ENCODE results near the gene CSRP1. TPM values are rescaled to one million over a fixed set of nuclear protein-coding genes. Genes with fewer than 3 reads are reported as not detected.

CSRP1 gene
- total RNA-seq, 1 experiment from 2014 or later: 94.4 TPM

DNA sequence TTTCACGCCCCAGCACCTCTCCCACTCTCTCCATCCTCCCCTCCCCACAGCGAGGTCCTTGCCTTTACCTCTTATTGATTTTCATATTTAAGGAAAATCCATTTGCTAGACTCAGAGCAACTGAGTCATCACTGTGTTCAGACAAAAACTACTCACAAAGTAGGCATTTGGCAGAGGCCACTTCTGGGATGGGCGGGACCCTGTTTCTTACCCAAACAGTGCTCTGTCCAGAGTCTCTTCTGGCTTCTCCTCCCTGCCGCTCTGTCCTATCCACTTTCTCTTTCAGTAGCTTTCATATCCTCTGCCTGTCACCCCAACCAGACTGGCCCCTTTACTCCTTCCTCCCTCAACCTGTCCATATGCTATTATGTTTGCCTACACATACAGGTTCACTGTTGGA, 29.6 kb upstream of the CSRP1 start:
- intact Hi-C loops (cut with micrococcal nuclease; ENCODE audit: unreplicated experiment): no loop called here

DNA sequence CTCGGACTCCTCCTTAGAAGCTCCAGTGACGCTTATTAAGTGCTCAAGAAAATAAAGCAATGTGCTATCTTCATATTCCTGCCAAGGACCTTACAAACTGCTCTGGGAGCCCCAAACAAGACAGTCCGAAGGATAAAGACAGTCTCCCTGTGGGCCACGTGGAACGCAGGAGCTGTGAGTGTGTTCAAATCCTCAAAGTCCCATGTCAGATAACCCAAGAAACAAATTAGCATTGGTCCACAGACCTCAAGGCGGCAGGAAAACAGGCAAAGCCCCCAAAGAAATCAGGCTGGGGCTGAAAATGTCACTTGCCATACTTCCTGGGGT, 29.0 kb upstream of the CSRP1 start:
- TF ChIP-seq POLR2AphosphoS5 (IDR thresholded peaks at IDR 0.05; ENCODE audit: low read depth, low read length) (no peak), CTCF (IDR thresholded peaks at IDR 0.05) (no peak), SIN3A (IDR thresholded peaks at IDR 0.05; ENCODE audit: borderline replicate concordance, insufficient read depth, low read depth, low read length) (no peak), TCF7L2 (IDR thresholded peaks at IDR 0.05; ENCODE audit: low read depth, low read length) (no peak)
- TF ChIP-seq, protein P1, sequence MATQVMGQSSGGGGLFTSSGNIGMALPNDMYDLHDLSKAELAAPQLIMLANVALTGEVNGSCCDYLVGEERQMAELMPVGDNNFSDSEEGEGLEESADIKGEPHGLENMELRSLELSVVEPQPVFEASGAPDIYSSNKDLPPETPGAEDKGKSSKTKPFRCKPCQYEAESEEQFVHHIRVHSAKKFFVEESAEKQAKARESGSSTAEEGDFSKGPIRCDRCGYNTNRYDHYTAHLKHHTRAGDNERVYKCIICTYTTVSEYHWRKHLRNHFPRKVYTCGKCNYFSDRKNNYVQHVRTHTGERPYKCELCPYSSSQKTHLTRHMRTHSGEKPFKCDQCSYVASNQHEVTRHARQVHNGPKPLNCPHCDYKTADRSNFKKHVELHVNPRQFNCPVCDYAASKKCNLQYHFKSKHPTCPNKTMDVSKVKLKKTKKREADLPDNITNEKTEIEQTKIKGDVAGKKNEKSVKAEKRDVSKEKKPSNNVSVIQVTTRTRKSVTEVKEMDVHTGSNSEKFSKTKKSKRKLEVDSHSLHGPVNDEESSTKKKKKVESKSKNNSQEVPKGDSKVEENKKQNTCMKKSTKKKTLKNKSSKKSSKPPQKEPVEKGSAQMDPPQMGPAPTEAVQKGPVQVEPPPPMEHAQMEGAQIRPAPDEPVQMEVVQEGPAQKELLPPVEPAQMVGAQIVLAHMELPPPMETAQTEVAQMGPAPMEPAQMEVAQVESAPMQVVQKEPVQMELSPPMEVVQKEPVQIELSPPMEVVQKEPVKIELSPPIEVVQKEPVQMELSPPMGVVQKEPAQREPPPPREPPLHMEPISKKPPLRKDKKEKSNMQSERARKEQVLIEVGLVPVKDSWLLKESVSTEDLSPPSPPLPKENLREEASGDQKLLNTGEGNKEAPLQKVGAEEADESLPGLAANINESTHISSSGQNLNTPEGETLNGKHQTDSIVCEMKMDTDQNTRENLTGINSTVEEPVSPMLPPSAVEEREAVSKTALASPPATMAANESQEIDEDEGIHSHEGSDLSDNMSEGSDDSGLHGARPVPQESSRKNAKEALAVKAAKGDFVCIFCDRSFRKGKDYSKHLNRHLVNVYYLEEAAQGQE (IDR thresholded peaks at IDR 0.05; ENCODE audit: insufficient read depth in 1 of 2, low read depth in 2 of 2, low read length in 1 of 2): no peak
- DNase-seq (ENCODE audit: low read depth, low spot score) (no peak), ATAC-seq (no peak)
- Histone ChIP-seq H3K4me1 (ENCODE audit: control insufficient read depth, insufficient read depth, low read length) (peaks cover 23% of the 10 kb centered on the region), H3K36me3 (ENCODE audit: control insufficient read depth, insufficient read depth, low read length) (no peaks in the 10 kb centered on the region), H3K27ac (ENCODE audit: low read length) (peak overlapping the region; percentile 39; the same call in 1 of the 2 replicates), H3K9me3 (ENCODE audit: control insufficient read depth, insufficient read depth, low read depth, low read length) (no peaks in the 10 kb centered on the region), H3K4me3 (ENCODE audit: low read depth in 2 of 2, low read length in 2 of 2) (no peak overlapping the region), H3K27me3 (ENCODE audit: control insufficient read depth, insufficient read depth, low read length) (no peaks in the 10 kb centered on the region)
- intact Hi-C loops (cut with micrococcal nuclease; ENCODE audit: unreplicated experiment): no loop called here
- ChIA-PET POLR2A (no interaction called here), CTCF (no interaction called here)
- no TSS peak for BruUV-seq (replicated peaks)
- in situ Hi-C loops (cut with HindIII; ENCODE audit: low pct_unique_long_range_greater_than_20kb, low sequenced_read_pairs): no loop called here

More for the DNA sequence above, 29.6 kb upstream of the CSRP1 start:
- Histone ChIP-seq H3K27ac (ENCODE audit: low read length) (no peak overlapping the region), H3K4me3 (ENCODE audit: low read depth in 2 of 2, low read length in 2 of 2) (no peak overlapping the region), H3K4me1 (ENCODE audit: control insufficient read depth, insufficient read depth, low read length) (peaks cover 24% of the 10 kb centered on the region), H3K27me3 (ENCODE audit: control insufficient read depth, insufficient read depth, low read length) (no peaks in the 10 kb centered on the region), H3K36me3 (ENCODE audit: control insufficient read depth, insufficient read depth, low read length) (no peaks in the 10 kb centered on the region), H3K9me3 (ENCODE audit: control insufficient read depth, insufficient read depth, low read depth, low read length) (no peaks in the 10 kb centered on the region)
- CTCF ChIA-PET: no interaction called here
- DNase-seq (ENCODE audit: low read depth, low spot score): no peak
- TF ChIP-seq CTCF (IDR thresholded peaks at IDR 0.05): no peak
- TF ChIP-seq POLR2AphosphoS5 (IDR thresholded peaks at IDR 0.05; ENCODE audit: low read depth, low read length): no peak
- TF ChIP-seq SIN3A (IDR thresholded peaks at IDR 0.05; ENCODE audit: borderline replicate concordance, insufficient read depth, low read depth, low read length): no peak
- TF ChIP-seq, protein P1 (IDR thresholded peaks at IDR 0.05; ENCODE audit: insufficient read depth in 1 of 2, low read depth in 2 of 2, low read length in 1 of 2): no peak
- no peak for TF ChIP-seq TCF7L2 (IDR thresholded peaks at IDR 0.05; ENCODE audit: low read depth, low read length)
- in situ Hi-C loops (cut with HindIII; ENCODE audit: low pct_unique_long_range_greater_than_20kb, low sequenced_read_pairs): no loop called here
- no peak for ATAC-seq
- no TSS peak for BruUV-seq (replicated peaks)
- POLR2A ChIA-PET: no interaction called here

All from Panc1 (cell line).